Astrocyte (in vitro differentiated cells and primary cell): ENCODE results near the gene IRF2. TPM values are rescaled to one million over a fixed set of nuclear protein-coding genes. Genes with fewer than 3 reads are reported as not detected.
A peak's percentile ranks its signal among the peaks of the same experiment; 100 is the strongest.

Experiments used
- DNase-seq: peaks from one replicate; pipeline ENCODE4 v3.0.0-alpha.2; 2010; ENCODE audit warnings: low read depth
- FAIRE-seq: peaks from 2 replicates; lab custom pipeline; 2011; peaks lifted over from hg19 to GRCh38; lab: Jason Lieb, UNC
- H2AFZ ChIP-seq: 2 replicates; pipeline ENCODE4 v1.6.0; 2012; ENCODE audit warnings: low read depth, low read length, inconsistent platforms
- H3K27ac ChIP-seq: 2 replicates; pipeline ENCODE4 v1.5.1; 2011; ENCODE audit warnings: low read depth, low read length, inconsistent platforms
- H3K27me3 ChIP-seq: 2 replicates; pipeline ENCODE4 v1.6.0; 2011; ENCODE audit warnings: low read length, inconsistent platforms; ENCODE audit not compliant: insufficient read depth
- H3K36me3 ChIP-seq: 2 replicates; pipeline ENCODE4 v1.5.1; 2011; ENCODE audit warnings: low read length, inconsistent platforms; ENCODE audit not compliant: insufficient read depth
- H3K4me1 ChIP-seq: 2 replicates; pipeline ENCODE4 v1.5.1; 2011; ENCODE audit warnings: low read length, inconsistent platforms; ENCODE audit not compliant: insufficient read depth
- H3K4me2 ChIP-seq: 2 replicates; pipeline ENCODE4 v1.6.0; 2012; ENCODE audit warnings: low read length, inconsistent platforms
- H3K4me3 ChIP-seq: 2 replicates; pipeline ENCODE4 v1.5.1; 2011; ENCODE audit warnings: low read depth, mild to moderate bottlenecking, low read length, inconsistent platforms; ENCODE audit not compliant: insufficient read depth
- H3K79me2 ChIP-seq: 2 replicates; pipeline ENCODE4 v1.6.0; 2012; ENCODE audit warnings: mild to moderate bottlenecking, low read length, inconsistent platforms; ENCODE audit not compliant: insufficient read depth
- H3K9ac ChIP-seq: 2 replicates; pipeline ENCODE4 v1.6.0; 2012; ENCODE audit warnings: mild to moderate bottlenecking, low read length, inconsistent platforms
- H3K9me3 ChIP-seq: 2 replicates; pipeline ENCODE4 v1.5.1; 2012; ENCODE audit warnings: low read depth, mild to moderate bottlenecking, low read length, inconsistent platforms; ENCODE audit not compliant: insufficient read depth
- H4K20me1 ChIP-seq: 2 replicates; pipeline ENCODE4 v1.6.0; 2012; ENCODE audit warnings: low read length, inconsistent platforms; ENCODE audit not compliant: insufficient read depth
- H3K27ac Mint-ChIP-seq: one replicate; pipeline ENCODE4 v1.8.0; 2021; ENCODE audit warnings: mild to moderate bottlenecking, mixed read lengths; ENCODE audit not compliant: unreplicated experiment
- H3K27me3 Mint-ChIP-seq: one replicate; pipeline ENCODE4 v1.8.0; 2021; ENCODE audit warnings: low read depth, mixed read lengths; ENCODE audit not compliant: unreplicated experiment
- H3K36me3 Mint-ChIP-seq: one replicate; pipeline ENCODE4 v1.8.0; 2021; ENCODE audit warnings: low read depth, mixed read lengths; ENCODE audit not compliant: unreplicated experiment
- H3K4me1 Mint-ChIP-seq: one replicate; pipeline ENCODE4 v1.8.0; 2021; ENCODE audit warnings: low read depth, mixed read lengths; ENCODE audit not compliant: unreplicated experiment
- H3K4me3 Mint-ChIP-seq: one replicate; pipeline ENCODE4 v1.8.0; 2021; ENCODE audit warnings: mild to moderate bottlenecking, moderate library complexity, mixed read lengths; ENCODE audit not compliant: unreplicated experiment
- H3K9me3 Mint-ChIP-seq: one replicate; pipeline ENCODE4 v1.8.0; 2021; ENCODE audit warnings: mild to moderate bottlenecking, mixed read lengths; ENCODE audit not compliant: unreplicated experiment
- EZH2 ChIP-seq: IDR thresholded peaks from 2 replicates; pipeline ENCODE4 v1.6.1; 2012; ENCODE audit warnings: mild to moderate bottlenecking, low read length, inconsistent platforms; ENCODE audit not compliant: insufficient read depth
- total RNA-seq: library from RNA; stranded (reverse); gene quantifications from 2 replicates; pipeline ENCODE4 v1.2.1, GENCODE V29; 2021
- TF ChIP-seq, protein P1 (sequence below): IDR thresholded peaks from 2 replicates; pipeline ENCODE4 v1.5.1; 2011; ENCODE audit warnings: low read depth, mild to moderate bottlenecking, inconsistent platforms, low read length, moderate library complexity; ENCODE audit not compliant: insufficient read depth

Gene IRF2
- total RNA-seq, 1 donor from 2014 or later, result 12.6 TPM

DNA sequence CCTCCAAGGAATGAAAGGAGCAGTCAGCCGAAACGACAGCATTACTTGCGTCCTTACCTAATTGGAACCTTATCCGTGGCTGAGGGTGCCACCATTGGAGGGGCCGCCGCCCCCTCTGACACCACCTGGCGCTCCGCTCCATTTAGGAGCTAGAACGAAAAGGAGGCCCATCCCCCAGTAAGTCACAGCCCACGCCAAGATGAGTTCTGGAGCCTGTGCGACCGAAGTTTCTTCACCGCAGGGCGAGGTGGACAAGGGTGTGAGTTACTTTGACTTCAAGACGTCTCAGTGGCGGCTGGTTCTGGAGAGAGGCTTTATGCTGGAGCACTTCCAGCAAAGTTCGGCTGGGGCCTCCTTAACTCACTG lies 729 bp upstream of the IRF2 start:
- peak overlapping the region; percentile 87 for H3K27ac ChIP-seq

DNA sequence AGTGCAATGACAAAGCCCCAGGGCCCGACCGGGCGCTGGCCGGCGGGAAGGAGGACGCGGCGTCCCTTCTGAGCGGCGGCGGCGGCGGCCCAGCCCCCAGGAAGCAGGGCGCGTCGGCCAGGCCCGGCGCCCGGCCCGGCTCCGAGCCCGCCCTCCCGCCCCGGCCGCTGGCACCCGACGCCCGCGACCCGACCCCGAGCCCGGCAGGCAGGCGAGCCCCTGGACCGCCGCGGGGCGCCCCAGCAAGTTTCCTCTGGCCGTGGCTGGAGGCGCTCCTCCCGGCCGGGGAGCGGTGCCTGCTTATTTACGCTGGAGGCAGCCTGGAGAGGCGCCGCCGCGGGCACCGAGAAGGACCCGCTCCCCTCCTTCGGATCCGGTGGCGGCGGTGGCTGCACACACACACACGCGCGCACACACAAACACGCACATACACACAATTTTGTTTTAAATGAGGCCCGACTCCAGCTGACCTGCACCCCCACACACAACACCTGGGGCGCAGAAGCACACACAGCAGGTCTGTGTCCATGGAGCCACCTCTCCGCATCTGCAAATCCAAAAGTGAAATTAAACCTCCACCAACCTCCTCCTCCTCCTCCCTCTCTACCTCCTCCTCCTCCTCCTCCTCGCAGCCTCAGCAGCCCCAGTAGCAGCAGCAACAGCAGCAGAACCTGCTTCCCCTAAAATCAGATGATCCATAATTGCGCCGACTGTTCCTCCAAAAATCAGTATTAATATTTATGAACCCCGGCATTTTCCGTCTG lies 669 bp downstream of the IRF2 start:
- Histone ChIP-seq H3K79me2 (peaks cover 61% of the 10 kb centered on the region), H3K27ac (peak overlapping the region; percentile 89), H4K20me1 (peaks cover 4% of the 10 kb centered on the region), H3K4me2 (peak overlapping the region; percentile 90), H3K27me3 (no peaks in the 10 kb centered on the region), H3K9ac (peak overlapping the region; percentile 98), H3K4me1 (peaks cover 7% of the 10 kb centered on the region), H2AFZ (peak overlapping the region; percentile 79), H3K36me3 (no peaks in the 10 kb centered on the region), H3K4me3 (peak overlapping the region; percentile 99), H3K9me3 (no peaks in the 10 kb centered on the region)
- FAIRE-seq (no peak), DNase-seq (peak; percentile 32)
- peaks cover 20% of the 10 kb centered on the region for H3K4me1 Mint-ChIP-seq
- H3K36me3 Mint-ChIP-seq, result peaks cover 2% of the 10 kb centered on the region
- peak overlapping the region; percentile 100 for H3K4me3 Mint-ChIP-seq
- no peaks in the 10 kb centered on the region for H3K9me3 Mint-ChIP-seq
- no peaks in the 10 kb centered on the region for H3K27me3 Mint-ChIP-seq
- H3K27ac Mint-ChIP-seq, result peak overlapping the region; percentile 96
- TF ChIP-seq, protein P1, sequence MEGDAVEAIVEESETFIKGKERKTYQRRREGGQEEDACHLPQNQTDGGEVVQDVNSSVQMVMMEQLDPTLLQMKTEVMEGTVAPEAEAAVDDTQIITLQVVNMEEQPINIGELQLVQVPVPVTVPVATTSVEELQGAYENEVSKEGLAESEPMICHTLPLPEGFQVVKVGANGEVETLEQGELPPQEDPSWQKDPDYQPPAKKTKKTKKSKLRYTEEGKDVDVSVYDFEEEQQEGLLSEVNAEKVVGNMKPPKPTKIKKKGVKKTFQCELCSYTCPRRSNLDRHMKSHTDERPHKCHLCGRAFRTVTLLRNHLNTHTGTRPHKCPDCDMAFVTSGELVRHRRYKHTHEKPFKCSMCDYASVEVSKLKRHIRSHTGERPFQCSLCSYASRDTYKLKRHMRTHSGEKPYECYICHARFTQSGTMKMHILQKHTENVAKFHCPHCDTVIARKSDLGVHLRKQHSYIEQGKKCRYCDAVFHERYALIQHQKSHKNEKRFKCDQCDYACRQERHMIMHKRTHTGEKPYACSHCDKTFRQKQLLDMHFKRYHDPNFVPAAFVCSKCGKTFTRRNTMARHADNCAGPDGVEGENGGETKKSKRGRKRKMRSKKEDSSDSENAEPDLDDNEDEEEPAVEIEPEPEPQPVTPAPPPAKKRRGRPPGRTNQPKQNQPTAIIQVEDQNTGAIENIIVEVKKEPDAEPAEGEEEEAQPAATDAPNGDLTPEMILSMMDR, result no peak
- TF ChIP-seq EZH2, result no peak

More for the DNA sequence above, 729 bp upstream of the IRF2 start:
- DNase-seq (peak; percentile 29), FAIRE-seq (no peak)
- Histone ChIP-seq H3K79me2 (peaks cover 47% of the 10 kb centered on the region), H3K9ac (peak overlapping the region; percentile 98), H3K27me3 (no peaks in the 10 kb centered on the region), H3K36me3 (no peaks in the 10 kb centered on the region), H4K20me1 (peaks cover 4% of the 10 kb centered on the region), H2AFZ (peak overlapping the region; percentile 76), H3K4me2 (peak overlapping the region; percentile 90), H3K4me1 (peaks cover 7% of the 10 kb centered on the region), H3K9me3 (no peaks in the 10 kb centered on the region), H3K4me3 (peak overlapping the region; percentile 99)
- Mint-ChIP-seq H3K27ac (peak overlapping the region; percentile 86), H3K4me1 (peaks cover 20% of the 10 kb centered on the region), H3K27me3 (no peaks in the 10 kb centered on the region), H3K9me3 (no peaks in the 10 kb centered on the region), H3K4me3 (peak overlapping the region; percentile 100), H3K36me3 (no peaks in the 10 kb centered on the region)
- TF ChIP-seq EZH2, result no peak
- TF ChIP-seq, protein P1, result no peak
